Neural cell (in vitro differentiated cells): Measurements from ENCODE around the gene PHACTR3.

ENCODE experiments used
- CTCF ChIP-seq: fragments of 450-650 bp; IDR thresholded peaks from 2 replicates; pipeline ENCODE4 v1.5.1; 2014; ENCODE audit warnings: antibody characterized with exemption, mild to moderate bottlenecking, moderate library complexity; ENCODE audit not compliant: poor library complexity, severe bottlenecking
- EZH2 ChIP-seq: fragments of 200-600, 300-800 bp; shearing (Covaris generic), sonication (generic); IDR thresholded peaks from 2 replicates; pipeline ENCODE4 v1.6.1; 2014; ENCODE audit warnings: antibody characterized with exemption, low read length, borderline replicate concordance, mild to moderate bottlenecking; ENCODE audit not compliant: insufficient read depth, poor library complexity, severe bottlenecking
- RAD21 ChIP-seq: fragments of 450-650 bp; conservative IDR thresholded peaks from 2 replicates; pipeline ENCODE4 v1.6.1; 2014; ENCODE audit warnings: antibody characterized with exemption, mild to moderate bottlenecking, moderate library complexity
- SMC3 ChIP-seq: fragments of 450-650 bp; conservative IDR thresholded peaks from 2 replicates; pipeline ENCODE4 v1.6.1; 2014; ENCODE audit warnings: antibody characterized with exemption, mild to moderate bottlenecking, moderate library complexity; ENCODE audit not compliant: poor library complexity

- TF ChIP-seq CTCF (no peak), RAD21 (no peak), EZH2 (no peak), SMC3 (no peak)
Measured at GRCh38 chr20:59804347-59804746, 200.0 kb downstream of the PHACTR3 start.
